Right cardiac atrium (tissue), 5 donors: ENCODE measurements around the gene TLE4. TPM values are rescaled to one million over a fixed set of nuclear protein-coding genes. Genes with fewer than 3 reads are reported as not detected.

Experiments used
- ATAC-seq, 2 donors: fragments of 200-7000 bp; cut with Tn5 transposase; one replicate each; pipeline versions ENCODE4 v1.8.0 to v1.9.1; 2020; ENCODE audit warnings: moderate library complexity in 2 of 2, mild to moderate bottlenecking in 1 of 2
- DNase-seq, 3 donors: peaks; one replicate each; pipeline ENCODE4 v3.0.0-alpha.2; 2020
- H3K27ac ChIP-seq: one replicate; pipeline ENCODE4 v1.5.1; 2013; ENCODE audit warnings: mild to moderate bottlenecking, low read length, control low read depth, moderate library complexity
- H3K27me3 ChIP-seq: one replicate; pipeline ENCODE4 v1.6.1; 2013; ENCODE audit not compliant: control insufficient read depth, insufficient read depth
- H3K4me1 ChIP-seq: one replicate; pipeline ENCODE4 v1.6.1; 2013; ENCODE audit warnings: low read length; ENCODE audit not compliant: control insufficient read depth, insufficient read depth
- H3K4me3 ChIP-seq: one replicate; pipeline ENCODE4 v1.5.1; 2013; ENCODE audit warnings: low read length, control low read depth
- H3K9me3 ChIP-seq: one replicate; pipeline ENCODE4 v1.6.1; 2013; ENCODE audit warnings: low read length; ENCODE audit not compliant: control insufficient read depth
- WGBS: extraction: QIAGEN DNeasy Blood & Tissue Kit; methylation state at CpG from one replicate; pipeline ENCODE4 v1.1.7; 2013; 5-methylcytosine and 5-hydroxymethylcytosine counted together
- intact Hi-C, 4 donors: fragments of 100-400 bp; cut with DNase I; formaldehyde crosslinking; loops; one replicate each; pipeline versions ENCODE4 v1.11.0 to v1.14.0; 2022 to 2023
- polyA plus RNA-seq: library from polyadenylated mRNA; stranded (reverse); fragments of 200-250 nt; gene quantifications from one replicate; pipeline ENCODE4 v1.2.3, GENCODE V29; 2013
- total RNA-seq, 4 donors: library from RNA; stranded (reverse); fragmentation: NEBNext Ultra II Directional; extraction: Animal tissue kit (Norgen Biotek cat#: 25700); gene quantifications; one replicate each; pipeline ENCODE4 v1.2.1, GENCODE V29; 2021
- donor health status: healthy with polysubstance abuse.
- donor health status: DM: no; HTN: yes; CAD: no.
- donor health status: DM: no; HTN: no; CAD: no.
- donor health status: DM: no; HTN: yes; CAD: no; lungs with severe emphysema.
- donor health status: DM: yes; HTN: yes; CAD: no.

The TLE4 gene
- total and polyA plus RNA-seq, 5 donors, result 5.9 to 20.1 (median 17.6) TPM

GRCh38 chr9:79581388-79581787 lies 9.6 kb downstream of the TLE4 start:
- peaks cover 5% of the 10 kb centered on the region for H3K4me1 ChIP-seq
- 38% methylated on average over 3 of the region's 3 CpGs for WGBS
- no peak for DNase-seq
- H3K27me3 ChIP-seq, result no peaks in the 10 kb centered on the region
- peak in 1 of 2 donors; percentile 11 for ATAC-seq
- intact Hi-C loops, result no loop called here
- H3K4me3 ChIP-seq, result no peak overlapping the region
- no peak overlapping the region for H3K27ac ChIP-seq
- no peaks in the 10 kb centered on the region for H3K9me3 ChIP-seq

DNA sequence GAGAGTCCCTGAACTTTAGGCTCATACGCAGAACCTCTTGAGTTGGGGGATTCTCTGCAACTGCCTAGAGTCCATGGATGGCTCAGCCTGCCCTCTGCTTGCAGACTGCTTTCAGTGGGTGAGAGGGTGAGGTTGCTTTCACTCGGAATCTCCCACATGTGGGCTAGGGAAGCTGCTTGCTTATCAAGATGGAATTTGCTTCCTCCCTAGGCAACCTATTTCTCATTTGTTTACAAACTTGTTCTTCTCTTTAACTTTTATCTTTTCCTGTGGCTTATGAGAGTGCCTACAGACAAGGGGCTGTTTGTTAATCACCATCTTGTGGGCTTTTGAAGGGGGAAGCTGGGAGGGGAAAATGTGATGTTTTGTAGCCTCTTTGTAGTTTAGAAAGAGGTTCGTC lies 10.0 kb downstream of the TLE4 start:
- Histone ChIP-seq H3K4me1 (peaks cover 5% of the 10 kb centered on the region), H3K4me3 (no peak overlapping the region), H3K27ac (no peak overlapping the region), H3K27me3 (no peaks in the 10 kb centered on the region), H3K9me3 (no peaks in the 10 kb centered on the region)
- ATAC-seq (peak in 1 of 2 donors; percentile 16), DNase-seq (no peak)
- intact Hi-C loops, result no loop called here
- WGBS, result 41% methylated on average over 3 of the region's 3 CpGs

DNA sequence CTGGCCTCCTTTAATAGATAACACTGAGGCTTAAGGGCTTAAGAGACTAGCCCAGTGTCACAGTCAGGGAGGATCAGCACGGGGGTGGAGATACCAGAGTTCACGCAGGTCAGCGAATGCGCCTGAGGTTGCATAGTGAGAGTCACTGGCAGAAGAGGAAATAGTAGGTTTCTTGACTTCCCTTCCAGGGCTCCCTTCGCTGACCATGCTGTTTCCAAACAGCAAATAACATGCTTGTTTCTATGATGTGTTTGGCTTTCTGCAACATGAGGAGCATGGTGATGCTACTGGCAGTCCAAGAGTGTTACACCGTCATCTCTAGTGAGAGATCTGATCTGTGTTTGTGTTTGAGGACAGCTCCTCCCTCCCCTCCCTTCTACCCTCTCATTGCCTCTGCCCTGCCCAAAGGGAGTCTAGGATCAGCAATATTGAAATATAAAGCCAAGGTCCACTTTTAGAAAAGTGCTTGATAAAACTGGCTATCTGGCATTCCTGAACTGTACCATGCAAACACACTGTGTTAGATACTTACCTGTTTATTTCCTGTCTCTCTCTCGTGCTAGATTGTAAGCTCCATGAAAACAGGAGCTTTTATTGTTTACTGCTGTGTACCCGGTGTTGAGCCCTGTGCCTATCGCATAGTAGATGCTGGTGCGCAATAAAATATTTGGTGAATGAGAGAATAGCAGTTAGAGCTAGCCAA lies 12.3 kb downstream of the TLE4 start:
- peak; percentile 76 to 83 for ATAC-seq
- WGBS, result 67% methylated on average over 10 of the region's 10 CpGs
- peaks cover 8% of the 10 kb centered on the region for H3K4me1 ChIP-seq
- no peaks in the 10 kb centered on the region for H3K9me3 ChIP-seq
- intact Hi-C loops, result no loop called here
- peak; percentile 44 to 78 (median 69) for DNase-seq
- H3K4me3 ChIP-seq, result no peak overlapping the region
- no peaks in the 10 kb centered on the region for H3K27me3 ChIP-seq
- H3K27ac ChIP-seq, result no peak overlapping the region

GRCh38 chr9:79584655-79584982 lies 12.9 kb downstream of the TLE4 start:
- Histone ChIP-seq H3K9me3 (no peaks in the 10 kb centered on the region), H3K27me3 (no peaks in the 10 kb centered on the region), H3K27ac (no peak overlapping the region), H3K4me3 (no peak overlapping the region), H3K4me1 (peaks cover 8% of the 10 kb centered on the region)
- 64% methylated on average over 2 of the region's 2 CpGs for WGBS
- DNase-seq (no peak), ATAC-seq (no peak)
- intact Hi-C loops, result no loop called here

- Histone ChIP-seq H3K27me3 (no peaks in the 10 kb centered on the region), H3K9me3 (no peaks in the 10 kb centered on the region), H3K4me3 (no peak overlapping the region), H3K27ac (no peak overlapping the region), H3K4me1 (peaks cover 3% of the 10 kb centered on the region)
- 74% methylated on average over 3 of the region's 3 CpGs for WGBS
- ATAC-seq (peak in 1 of 2 donors; percentile 9), DNase-seq (no peak)
- intact Hi-C loops, result no loop called here
Measured at GRCh38 chr9:79588488-79589223, 16.9 kb downstream of the TLE4 start.

DNA sequence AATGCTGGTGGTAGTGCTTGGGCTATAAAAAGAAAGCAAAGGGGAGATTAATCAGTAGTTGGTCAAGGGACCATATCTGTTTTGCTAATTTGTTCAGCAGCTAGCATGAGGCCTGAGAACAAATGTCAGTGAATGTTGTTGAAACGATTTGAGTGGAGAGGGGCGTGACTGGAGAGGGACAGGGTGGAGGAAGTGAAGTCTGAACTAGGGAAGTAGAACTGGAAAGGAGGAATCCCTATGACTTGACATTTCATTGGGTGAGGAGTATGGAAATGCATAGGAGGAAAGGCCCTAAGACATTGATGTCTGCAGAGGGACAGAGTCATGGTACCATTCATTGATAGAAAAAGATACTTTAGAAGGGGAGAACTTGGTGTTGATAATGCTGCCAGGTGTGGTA lies 19.7 kb downstream of the TLE4 start:
- WGBS, result 67% methylated on average over 2 of the region's 2 CpGs
- Histone ChIP-seq H3K27ac (no peak overlapping the region), H3K9me3 (no peaks in the 10 kb centered on the region), H3K4me3 (no peak overlapping the region), H3K4me1 (peaks cover 3% of the 10 kb centered on the region), H3K27me3 (no peaks in the 10 kb centered on the region)
- intact Hi-C loops, result no loop called here
- no peak for DNase-seq
- ATAC-seq, result no peak

DNA sequence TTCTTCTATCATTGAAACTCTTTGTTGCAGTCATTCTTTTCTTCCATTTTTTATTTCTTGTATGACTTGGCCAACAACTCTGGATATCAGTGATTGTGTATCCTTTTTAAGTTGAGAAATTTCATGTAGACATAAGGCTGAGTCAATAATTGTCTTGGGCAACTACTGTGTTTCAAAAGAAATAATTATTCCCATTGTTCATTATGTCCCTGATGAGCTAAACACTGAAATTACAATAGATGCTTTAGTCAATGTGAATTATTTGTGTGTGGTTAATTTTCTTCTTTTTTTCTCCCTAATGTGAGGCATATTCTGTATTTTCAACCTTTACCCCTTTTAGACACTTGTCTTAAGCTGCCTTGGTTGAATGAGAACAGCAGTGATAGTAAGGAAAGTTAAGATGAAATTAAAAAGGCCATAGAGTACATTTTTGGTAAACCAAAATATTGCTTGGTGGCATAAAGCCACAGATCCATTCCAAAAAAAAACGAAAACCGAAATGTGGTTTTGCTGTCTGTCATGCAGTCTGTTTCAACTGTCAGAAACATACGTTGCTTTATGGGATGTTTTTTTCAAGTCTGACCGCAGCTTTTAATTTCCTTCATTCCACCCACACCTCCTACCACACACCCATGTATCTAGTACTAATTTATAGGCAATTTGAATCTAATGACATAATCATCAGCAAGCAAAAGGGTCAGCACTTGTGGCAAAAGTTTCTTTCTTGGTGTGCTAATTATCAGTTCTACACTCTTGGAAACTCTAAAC lies 21.1 kb downstream of the TLE4 start:
- H3K4me1 ChIP-seq, result peaks cover 3% of the 10 kb centered on the region
- DNase-seq (no peak), ATAC-seq (no peak)
- H3K27me3 ChIP-seq, result no peaks in the 10 kb centered on the region
- no peak overlapping the region for H3K27ac ChIP-seq
- WGBS, result 63% methylated on average over 4 of the region's 4 CpGs
- no peaks in the 10 kb centered on the region for H3K9me3 ChIP-seq
- H3K4me3 ChIP-seq, result no peak overlapping the region
- intact Hi-C loops, result no loop called here

DNA sequence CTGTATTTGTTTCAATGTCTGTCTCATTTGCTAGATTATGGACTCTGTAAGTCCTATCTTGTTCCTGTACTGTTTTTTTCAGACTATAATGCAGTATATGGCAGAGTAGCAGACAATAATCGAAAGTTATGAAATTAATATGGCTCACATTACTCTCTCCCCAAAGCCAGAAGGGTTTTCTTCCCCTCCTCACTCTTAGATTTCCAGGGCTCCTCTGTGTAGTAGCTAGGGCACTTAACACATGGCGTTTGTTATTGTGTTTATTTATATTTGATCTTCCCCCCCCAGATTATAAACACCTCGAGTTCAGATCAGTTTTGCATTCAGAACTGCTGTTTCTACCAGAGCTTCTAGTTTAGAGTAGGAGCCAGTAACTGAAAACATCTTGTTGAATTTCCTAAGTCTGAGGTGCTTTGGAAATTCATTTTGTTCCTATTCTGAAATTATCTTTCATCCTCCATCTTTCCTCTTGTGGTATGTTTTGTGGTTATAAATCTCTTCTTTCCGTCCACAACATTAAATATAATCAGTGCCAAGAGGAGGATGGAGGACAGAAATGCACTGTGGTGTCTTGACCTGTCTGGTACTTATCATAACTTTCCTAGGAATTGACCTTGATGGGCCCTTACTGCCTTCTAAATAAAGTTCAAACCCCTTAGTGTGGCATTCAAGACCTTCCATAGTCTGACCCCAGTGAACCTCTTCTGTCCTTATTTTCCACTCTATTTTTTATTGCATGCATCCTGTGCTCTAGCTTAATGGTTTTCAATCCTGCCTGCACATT lies 27.0 kb downstream of the TLE4 start:
- 76% methylated on average over 4 of the region's 4 CpGs for WGBS
- intact Hi-C loops, result no loop called here
- no peaks in the 10 kb centered on the region for H3K9me3 ChIP-seq
- no peaks in the 10 kb centered on the region for H3K27me3 ChIP-seq
- H3K4me1 ChIP-seq, result peaks cover 1% of the 10 kb centered on the region
- H3K27ac ChIP-seq, result no peak overlapping the region
- H3K4me3 ChIP-seq, result no peak overlapping the region
- ATAC-seq (no peak), DNase-seq (no peak)

DNA sequence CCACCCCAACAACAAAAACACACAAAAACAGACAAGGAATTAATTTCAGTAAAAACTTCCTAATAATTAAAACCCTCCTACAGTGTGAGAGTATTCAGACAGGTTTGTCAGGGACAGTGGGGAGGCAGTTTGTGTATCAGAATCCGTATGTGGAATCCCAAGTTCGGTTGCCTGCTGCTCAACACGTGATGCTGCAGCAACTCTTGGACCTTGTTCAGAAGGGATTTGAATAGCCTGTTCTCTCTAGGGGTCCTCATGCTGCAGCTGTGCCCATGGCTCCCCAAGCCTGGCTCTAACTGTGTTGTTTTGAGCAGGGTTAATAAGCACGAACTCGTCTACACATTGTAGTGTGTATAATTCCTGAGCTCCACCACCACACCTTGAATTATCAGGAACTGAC lies 28.7 kb downstream of the TLE4 start:
- DNase-seq, result no peak
- intact Hi-C loops, result no loop called here
- 89% methylated on average over 5 of the region's 5 CpGs for WGBS

DNA sequence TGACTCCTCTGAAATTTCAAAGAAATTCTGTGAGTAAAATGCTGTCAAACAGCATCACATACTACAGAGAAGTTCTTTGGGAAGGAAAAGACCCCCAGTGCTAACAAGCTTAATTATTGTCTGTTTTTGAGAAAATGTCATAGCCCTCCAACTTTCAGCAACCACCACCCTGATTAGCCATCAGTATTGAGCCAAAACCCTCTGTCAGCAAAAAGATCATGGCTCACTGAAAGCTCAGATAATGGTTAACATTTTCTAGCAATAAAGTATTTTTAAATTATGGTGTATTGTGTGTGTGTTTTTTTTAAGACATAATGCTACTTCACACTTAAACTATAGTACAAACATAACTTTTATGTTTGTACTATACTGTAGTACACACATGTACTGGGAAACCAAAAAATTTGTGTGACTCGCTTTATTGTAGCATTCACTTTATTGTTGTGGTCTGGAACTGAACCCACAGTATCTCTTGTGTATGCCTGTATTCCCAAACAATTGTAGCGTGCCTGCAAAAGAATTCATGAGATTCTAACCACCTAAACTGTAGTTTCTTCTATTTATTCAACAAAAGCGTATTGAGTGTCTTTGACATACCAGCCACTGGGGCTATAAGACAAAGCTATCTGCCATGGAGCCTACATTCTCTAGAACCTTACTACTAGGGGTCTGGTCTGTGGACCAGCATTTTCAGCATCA lies 31.6 kb downstream of the TLE4 start:
- H3K27me3 ChIP-seq, result no peaks in the 10 kb centered on the region
- no peak overlapping the region for H3K4me3 ChIP-seq
- ATAC-seq, result no peak
- H3K27ac ChIP-seq, result no peak overlapping the region
- no peak for DNase-seq
- H3K4me1 ChIP-seq, result peaks cover 1% of the 10 kb centered on the region
- intact Hi-C loops, result no loop called here
- WGBS, result 99% methylated on average over 3 of the region's 3 CpGs
- H3K9me3 ChIP-seq, result no peaks in the 10 kb centered on the region

More for the DNA sequence above, 28.7 kb downstream of the TLE4 start:
- no peaks in the 10 kb centered on the region for H3K27me3 ChIP-seq
- no peak overlapping the region for H3K4me3 ChIP-seq
- no peaks in the 10 kb centered on the region for H3K9me3 ChIP-seq
- no peak for ATAC-seq
- no peak overlapping the region for H3K27ac ChIP-seq
- peaks cover 1% of the 10 kb centered on the region for H3K4me1 ChIP-seq
